Endodermal cell (in vitro differentiated cells): ENCODE results near the gene CORIN. TPM values are rescaled to one million over a fixed set of nuclear protein-coding genes. Genes with fewer than 3 reads are reported as not detected.

Source experiments
- DNase-seq: peaks from one replicate; pipeline ENCODE4 v3.0.0-alpha.2; 2017
- H3K27ac ChIP-seq: 2 replicates; pipeline ENCODE4 v1.5.1; 2013; ENCODE audit warnings: mild to moderate bottlenecking, low read depth, low read length, moderate library complexity
- H3K27me3 ChIP-seq: 2 replicates; pipeline ENCODE4 v1.6.1; 2013; ENCODE audit warnings: mild to moderate bottlenecking, low read length, moderate library complexity; ENCODE audit not compliant: insufficient read depth, control insufficient read depth, poor library complexity, severe bottlenecking
- H3K36me3 ChIP-seq: 2 replicates; pipeline ENCODE4 v1.7.0; 2013; ENCODE audit warnings: mild to moderate bottlenecking, low read length, moderate library complexity; ENCODE audit not compliant: control insufficient read depth, insufficient read depth
- H3K4me1 ChIP-seq: one replicate; pipeline ENCODE4 v1.7.0; 2013; ENCODE audit warnings: low read length; ENCODE audit not compliant: control insufficient read depth, insufficient read depth
- H3K4me3 ChIP-seq: 2 replicates; pipeline ENCODE4 v1.5.1; 2013; ENCODE audit warnings: mild to moderate bottlenecking, low read length, moderate library complexity
- H3K9ac ChIP-seq: 2 replicates; pipeline ENCODE4 v1.6.1; 2013; ENCODE audit warnings: mild to moderate bottlenecking, low read length, moderate library complexity; ENCODE audit not compliant: poor library complexity, severe bottlenecking; ENCODE audit errors: extremely low read depth
- H3K9me3 ChIP-seq: 2 replicates; pipeline ENCODE4 v1.6.1; 2013; ENCODE audit warnings: mild to moderate bottlenecking, low read length, moderate library complexity; ENCODE audit not compliant: control insufficient read depth
- H3K27ac Mint-ChIP-seq: 2 replicates; pipeline ENCODE4 v1.8.0; 2020; ENCODE audit warnings: mixed read lengths
- H3K27me3 Mint-ChIP-seq: 2 replicates; pipeline ENCODE4 v1.8.0; 2021; ENCODE audit warnings: mild to moderate bottlenecking, mixed read lengths; ENCODE audit not compliant: insufficient read depth
- H3K36me3 Mint-ChIP-seq: 2 replicates; pipeline ENCODE4 v1.8.0; 2020; ENCODE audit warnings: low read depth, mixed read lengths
- H3K4me1 Mint-ChIP-seq: 2 replicates; pipeline ENCODE4 v1.8.0; 2020; ENCODE audit warnings: mixed read lengths
- H3K4me3 Mint-ChIP-seq: 2 replicates; pipeline ENCODE4 v1.8.0; 2020; ENCODE audit warnings: mild to moderate bottlenecking, moderate library complexity, mixed read lengths
- H3K9me3 Mint-ChIP-seq: 2 replicates; pipeline ENCODE4 v1.8.0; 2020; ENCODE audit warnings: mild to moderate bottlenecking, mixed read lengths
- WGBS, 2 experiments: methylation state at CpG; one replicate each; pipeline versions ENCODE4 v1.1.5 to v1.1.7; 2013; ENCODE audit warnings: missing lambda C conversion rate in 2 of 2, mixed read lengths in 1 of 2; ENCODE audit not compliant: insufficient coverage in 1 of 2, insufficient read length in 1 of 2; 5-methylcytosine and 5-hydroxymethylcytosine counted together
- total RNA-seq, 2 donors: library from RNA; stranded (reverse); fragmentation: NEBNext Ultra II Directional in 1 of 2; extraction: Animal tissue kit (Norgen Biotek cat#: 25700) in 1 of 2; gene quantifications; 2 replicates in 1 of 2; 3 replicates in 1 of 2; pipeline ENCODE4 v1.2.1, GENCODE V29; 2021
- TF ChIP-seq, protein P1 (sequence below): fragments of 200-600 bp; sonication (generic); conservative IDR thresholded peaks from 2 replicates; pipeline ENCODE4 v1.5.0; 2021; ENCODE audit warnings: antibody characterized with exemption, mild to moderate bottlenecking

Gene CORIN
- total RNA-seq, 2 donors from 2014 or later: 0.53 TPM; not detected in 1

GRCh38 chr4:47664051-47664826, 173.6 kb downstream of the CORIN start:
- 91 to 93% methylated on average over 5 to 8 of the region's 8 CpGs for WGBS, 2 experiments

GRCh38 chr4:47662975-47663374, 174.9 kb downstream of the CORIN start:
- Mint-ChIP-seq H3K4me3 (no peak overlapping the region), H3K27me3 (no peaks in the 10 kb centered on the region), H3K9me3 (peaks cover 3% of the 10 kb centered on the region), H3K36me3 (no peaks in the 10 kb centered on the region), H3K27ac (no peak overlapping the region), H3K4me1 (no peaks in the 10 kb centered on the region)
- no peaks in the 10 kb centered on the region for H3K27me3 ChIP-seq
- no peaks in the 10 kb centered on the region for H3K4me1 ChIP-seq
- H3K9me3 ChIP-seq: peaks cover 11% of the 10 kb centered on the region
- H3K36me3 ChIP-seq: no peaks in the 10 kb centered on the region
- no peak overlapping the region for H3K27ac ChIP-seq
- DNase-seq: peak; percentile 72
- 57 to 88% methylated on average over 1 to 3 of the region's 3 CpGs for WGBS, 2 experiments
- H3K4me3 ChIP-seq: no peak overlapping the region
- H3K9ac ChIP-seq: no peak overlapping the region
- TF ChIP-seq, protein P1, sequence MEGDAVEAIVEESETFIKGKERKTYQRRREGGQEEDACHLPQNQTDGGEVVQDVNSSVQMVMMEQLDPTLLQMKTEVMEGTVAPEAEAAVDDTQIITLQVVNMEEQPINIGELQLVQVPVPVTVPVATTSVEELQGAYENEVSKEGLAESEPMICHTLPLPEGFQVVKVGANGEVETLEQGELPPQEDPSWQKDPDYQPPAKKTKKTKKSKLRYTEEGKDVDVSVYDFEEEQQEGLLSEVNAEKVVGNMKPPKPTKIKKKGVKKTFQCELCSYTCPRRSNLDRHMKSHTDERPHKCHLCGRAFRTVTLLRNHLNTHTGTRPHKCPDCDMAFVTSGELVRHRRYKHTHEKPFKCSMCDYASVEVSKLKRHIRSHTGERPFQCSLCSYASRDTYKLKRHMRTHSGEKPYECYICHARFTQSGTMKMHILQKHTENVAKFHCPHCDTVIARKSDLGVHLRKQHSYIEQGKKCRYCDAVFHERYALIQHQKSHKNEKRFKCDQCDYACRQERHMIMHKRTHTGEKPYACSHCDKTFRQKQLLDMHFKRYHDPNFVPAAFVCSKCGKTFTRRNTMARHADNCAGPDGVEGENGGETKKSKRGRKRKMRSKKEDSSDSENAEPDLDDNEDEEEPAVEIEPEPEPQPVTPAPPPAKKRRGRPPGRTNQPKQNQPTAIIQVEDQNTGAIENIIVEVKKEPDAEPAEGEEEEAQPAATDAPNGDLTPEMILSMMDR: peak; percentile 70

More at GRCh38 chr4:47664051-47664826, 173.6 kb downstream of the CORIN start:
- H3K9me3 Mint-ChIP-seq: peaks cover 3% of the 10 kb centered on the region
- no peak overlapping the region for H3K9ac ChIP-seq
- no peak overlapping the region for H3K4me3 Mint-ChIP-seq
- H3K27me3 ChIP-seq: no peaks in the 10 kb centered on the region
- no peak overlapping the region for H3K27ac Mint-ChIP-seq
- no peak overlapping the region for H3K27ac ChIP-seq
- H3K4me3 ChIP-seq: no peak overlapping the region
- H3K9me3 ChIP-seq: peaks cover 11% of the 10 kb centered on the region
- H3K36me3 Mint-ChIP-seq: no peaks in the 10 kb centered on the region
- no peaks in the 10 kb centered on the region for H3K4me1 ChIP-seq
- H3K4me1 Mint-ChIP-seq: no peaks in the 10 kb centered on the region
- DNase-seq: no peak
- H3K27me3 Mint-ChIP-seq: no peaks in the 10 kb centered on the region
- H3K36me3 ChIP-seq: no peaks in the 10 kb centered on the region
- TF ChIP-seq, protein P1: no peak

- Histone ChIP-seq H3K4me3 (no peak overlapping the region), H3K36me3 (no peaks in the 10 kb centered on the region), H3K27ac (no peak overlapping the region), H3K9ac (no peak overlapping the region), H3K9me3 (peaks cover 10% of the 10 kb centered on the region), H3K27me3 (no peaks in the 10 kb centered on the region), H3K4me1 (no peaks in the 10 kb centered on the region)
- no peaks in the 10 kb centered on the region for H3K36me3 Mint-ChIP-seq
- H3K27ac Mint-ChIP-seq: no peak overlapping the region
- no peaks in the 10 kb centered on the region for H3K27me3 Mint-ChIP-seq
- WGBS, 2 experiments: 95% methylated on average over 1 of the region's 1 CpG; no CpG with 5 or more reads in 1 of the 2 experiments
- peaks cover 5% of the 10 kb centered on the region for H3K9me3 Mint-ChIP-seq
- H3K4me3 Mint-ChIP-seq: no peak overlapping the region
- TF ChIP-seq, protein P1: no peak
- H3K4me1 Mint-ChIP-seq: no peaks in the 10 kb centered on the region
- DNase-seq: no peak
Observed at GRCh38 chr4:47661741-47662140, 176.1 kb downstream of the CORIN start.
